OCI-LY3 (cell line): ENCODE results near the gene SPPL3.

Source experiments
- EZH2phosphoT487 ChIP-seq: fragments of 200-600 bp; shearing (Covaris generic); IDR thresholded peaks from 2 replicates; pipeline ENCODE4 v1.6.1; 2018; ENCODE audit warnings: antibody characterized with exemption, mixed run types, low read depth
- TF ChIP-seq, protein P1 (sequence below): fragments of 200-600, 300-600 bp; sonication (generic); IDR thresholded peaks from 2 replicates; pipeline ENCODE4 v1.5.1; 2014; ENCODE audit warnings: antibody characterized with exemption, low read length, low read depth

DNA sequence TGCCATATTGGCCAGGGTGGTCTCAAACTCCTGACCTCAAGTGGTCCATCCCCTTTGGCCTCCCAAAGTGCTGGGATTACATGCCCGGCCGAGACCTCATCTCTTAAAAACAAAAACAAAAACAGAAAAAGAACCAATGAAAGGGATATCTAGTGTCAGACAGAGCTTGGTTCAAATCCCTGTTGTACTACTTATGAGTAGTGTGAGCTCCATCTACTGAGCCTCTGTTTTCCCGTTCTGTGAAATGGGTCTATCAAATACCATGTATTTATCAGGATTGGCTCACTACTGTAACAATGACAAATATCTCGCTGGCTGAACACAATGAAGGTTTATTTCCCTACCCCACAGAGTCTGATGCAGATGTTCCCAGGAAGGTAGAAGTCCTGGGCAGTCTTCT lies 37.3 kb upstream of the SPPL3 start:
- TF ChIP-seq, protein P1, sequence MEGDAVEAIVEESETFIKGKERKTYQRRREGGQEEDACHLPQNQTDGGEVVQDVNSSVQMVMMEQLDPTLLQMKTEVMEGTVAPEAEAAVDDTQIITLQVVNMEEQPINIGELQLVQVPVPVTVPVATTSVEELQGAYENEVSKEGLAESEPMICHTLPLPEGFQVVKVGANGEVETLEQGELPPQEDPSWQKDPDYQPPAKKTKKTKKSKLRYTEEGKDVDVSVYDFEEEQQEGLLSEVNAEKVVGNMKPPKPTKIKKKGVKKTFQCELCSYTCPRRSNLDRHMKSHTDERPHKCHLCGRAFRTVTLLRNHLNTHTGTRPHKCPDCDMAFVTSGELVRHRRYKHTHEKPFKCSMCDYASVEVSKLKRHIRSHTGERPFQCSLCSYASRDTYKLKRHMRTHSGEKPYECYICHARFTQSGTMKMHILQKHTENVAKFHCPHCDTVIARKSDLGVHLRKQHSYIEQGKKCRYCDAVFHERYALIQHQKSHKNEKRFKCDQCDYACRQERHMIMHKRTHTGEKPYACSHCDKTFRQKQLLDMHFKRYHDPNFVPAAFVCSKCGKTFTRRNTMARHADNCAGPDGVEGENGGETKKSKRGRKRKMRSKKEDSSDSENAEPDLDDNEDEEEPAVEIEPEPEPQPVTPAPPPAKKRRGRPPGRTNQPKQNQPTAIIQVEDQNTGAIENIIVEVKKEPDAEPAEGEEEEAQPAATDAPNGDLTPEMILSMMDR = no peak
- TF ChIP-seq EZH2phosphoT487 = no peak
